Activated CD4-positive, alpha-beta T cell treated with anti-CD3 and anti-CD28 coated beads for 36 hours (primary cell): ENCODE measurements around the gene KCNAB2. TPM values are rescaled to one million over a fixed set of nuclear protein-coding genes. Genes with fewer than 3 reads are reported as not detected.
A peak's percentile ranks its signal among the peaks of the same experiment; 100 is the strongest.

Experiments
- ATAC-seq: fragments of 200-7000 bp; cut with Tn5 transposase; one replicate; pipeline ENCODE4 v1.10.0; 2021; ENCODE audit warnings: mild to moderate bottlenecking, moderate library complexity
- CTCF ChIA-PET: fragments of 350-600 bp; sonication (Branson Sonifier 250); formaldehyde crosslinking; loops from one replicate; lab custom pipeline; 2021; ENCODE audit warnings: antibody characterized with exemption; lab: Charles Lee
- POLR2A ChIA-PET: fragments of 350-600 bp; sonication (Branson Sonifier 250); formaldehyde crosslinking; loops from one replicate; lab custom pipeline; 2021; ENCODE audit warnings: antibody characterized with exemption, inconsistent platforms; lab: Charles Lee
- DNase-seq: peaks from one replicate; pipeline ENCODE4 v3.0.0-alpha.2; 2020
- H3K27ac Mint-ChIP-seq: one replicate; pipeline ENCODE4 v1.8.0; 2021; ENCODE audit warnings: mixed read lengths
- H3K27me3 Mint-ChIP-seq: one replicate; pipeline ENCODE4 v1.8.0; 2021; ENCODE audit warnings: mixed read lengths
- H3K36me3 Mint-ChIP-seq: one replicate; pipeline ENCODE4 v1.8.0; 2021; ENCODE audit warnings: low read depth, mixed read lengths
- H3K4me1 Mint-ChIP-seq: one replicate; pipeline ENCODE4 v1.8.0; 2021; ENCODE audit warnings: mixed read lengths
- H3K4me3 Mint-ChIP-seq: one replicate; pipeline ENCODE4 v1.8.0; 2021; ENCODE audit warnings: mild to moderate bottlenecking, moderate library complexity, mixed read lengths
- H3K9me3 Mint-ChIP-seq: one replicate; pipeline ENCODE4 v1.8.0; 2021; ENCODE audit warnings: low read depth, mixed read lengths
- intact Hi-C, 2 experiments: fragments of 100-400 bp; cut with DNase I in 1 of 2; cut with micrococcal nuclease in 1 of 2; formaldehyde crosslinking; loops; one replicate each; pipeline versions ENCODE4 v1.14.2 to v1.15.1; 2022 to 2024; cut with DNase I, micrococcal nuclease
- total RNA-seq, 2 experiments: library from RNA; stranded (reverse); gene quantifications; one replicate each; pipeline ENCODE4 v1.2.3, GENCODE V29; 2021

The KCNAB2 gene
- total RNA-seq, 2 experiments from 2014 or later: 231 to 258 TPM

DNA sequence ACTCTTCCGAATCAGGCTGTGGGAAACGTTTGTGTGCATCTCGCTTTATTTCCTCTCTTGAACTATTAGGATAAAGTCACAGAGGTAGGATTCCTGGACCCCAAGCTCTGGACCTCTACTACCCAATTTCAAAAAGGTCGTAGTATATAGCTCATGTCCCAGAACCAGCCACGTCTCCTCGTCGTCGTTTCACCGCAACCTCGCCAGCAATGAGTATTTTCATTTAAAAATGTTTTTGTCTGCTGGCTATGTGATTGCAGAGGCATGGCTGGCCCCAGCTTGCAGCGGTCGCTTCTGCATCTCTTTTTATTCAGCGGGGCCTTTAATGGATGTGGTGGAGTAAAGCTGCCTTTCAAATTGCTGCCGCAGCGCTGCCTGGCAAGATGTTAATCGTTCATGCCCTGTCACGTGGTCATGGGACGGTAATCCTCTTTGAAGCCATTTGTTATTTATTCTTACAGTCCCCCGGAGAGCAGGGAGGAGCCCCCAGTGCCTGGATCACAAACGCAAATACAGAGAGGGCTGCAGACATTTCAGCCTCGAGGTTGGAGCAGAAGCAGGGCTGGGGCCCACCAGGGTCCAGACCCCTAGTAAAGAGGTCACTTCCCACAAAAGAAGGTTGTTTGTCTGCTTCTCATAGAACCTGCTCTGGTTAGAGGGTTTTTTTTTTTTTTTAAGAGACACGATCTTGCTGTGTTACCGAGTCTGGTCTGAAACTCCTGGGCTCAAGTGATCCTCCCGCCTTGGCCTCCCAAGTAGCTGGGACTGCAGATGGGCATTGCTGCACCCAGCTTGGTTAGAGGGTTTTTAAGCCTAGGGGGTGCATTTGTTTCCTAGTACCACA, 41.9 kb upstream of the KCNAB2 start:
- H3K36me3 Mint-ChIP-seq: no peaks in the 10 kb centered on the region
- intact Hi-C loops: no loop called here
- no peaks in the 10 kb centered on the region for H3K9me3 Mint-ChIP-seq
- no peak overlapping the region for H3K4me3 Mint-ChIP-seq
- no peaks in the 10 kb centered on the region for H3K27me3 Mint-ChIP-seq
- ChIA-PET POLR2A (no interaction called here), CTCF (interaction anchor here (0.8 to 1.0 kb wide), 2 partner anchors 10 to 24 kb away, joined by 3 to 4 read pairs; no protein-coding TSS in a partner anchor)
- no peak for DNase-seq
- no peak for ATAC-seq
- H3K27ac Mint-ChIP-seq: no peak overlapping the region
- H3K4me1 Mint-ChIP-seq: peaks cover 11% of the 10 kb centered on the region

DNA sequence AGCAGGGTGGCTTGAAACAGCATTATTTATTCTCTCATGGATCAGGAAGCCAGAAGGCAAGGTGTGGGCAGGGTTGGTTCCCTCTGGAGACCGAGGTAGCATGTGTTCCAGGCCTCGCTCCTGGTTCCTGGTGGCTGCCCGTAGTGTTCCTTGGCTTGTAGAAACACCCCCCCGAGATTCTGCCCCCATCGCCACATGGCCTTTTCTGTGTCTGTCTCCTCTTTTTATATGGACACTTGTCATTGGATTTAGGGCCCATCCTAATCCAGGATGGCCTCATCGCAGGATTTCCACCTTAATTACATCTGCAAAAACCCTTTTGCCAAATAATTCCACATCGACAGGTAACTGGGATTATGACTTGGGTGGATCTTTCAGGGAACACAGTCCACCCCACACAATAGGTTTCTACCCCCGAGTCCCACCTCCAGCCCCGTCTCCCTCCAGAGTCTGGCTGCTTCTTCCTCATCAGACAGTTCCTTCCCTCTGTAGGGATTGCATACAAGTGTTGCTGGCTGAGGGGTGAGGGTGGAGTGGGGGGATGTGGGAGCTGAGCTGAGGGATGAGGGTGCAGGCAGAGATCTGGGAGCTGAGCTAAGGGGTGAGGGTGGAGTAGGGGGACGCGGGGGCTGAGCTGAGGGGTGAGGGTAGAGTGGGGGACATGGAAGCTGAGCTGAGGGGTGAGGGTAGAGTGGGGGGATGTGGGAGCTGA, 41.1 kb upstream of the KCNAB2 start:
- no peak for ATAC-seq
- CTCF ChIA-PET: no interaction called here
- DNase-seq: no peak
- no peaks in the 10 kb centered on the region for H3K9me3 Mint-ChIP-seq
- H3K4me3 Mint-ChIP-seq: no peak overlapping the region
- H3K27me3 Mint-ChIP-seq: no peaks in the 10 kb centered on the region
- peaks cover 11% of the 10 kb centered on the region for H3K4me1 Mint-ChIP-seq
- POLR2A ChIA-PET: no interaction called here
- intact Hi-C loops: no loop called here
- H3K27ac Mint-ChIP-seq: no peak overlapping the region
- peaks cover 1% of the 10 kb centered on the region for H3K36me3 Mint-ChIP-seq

DNA sequence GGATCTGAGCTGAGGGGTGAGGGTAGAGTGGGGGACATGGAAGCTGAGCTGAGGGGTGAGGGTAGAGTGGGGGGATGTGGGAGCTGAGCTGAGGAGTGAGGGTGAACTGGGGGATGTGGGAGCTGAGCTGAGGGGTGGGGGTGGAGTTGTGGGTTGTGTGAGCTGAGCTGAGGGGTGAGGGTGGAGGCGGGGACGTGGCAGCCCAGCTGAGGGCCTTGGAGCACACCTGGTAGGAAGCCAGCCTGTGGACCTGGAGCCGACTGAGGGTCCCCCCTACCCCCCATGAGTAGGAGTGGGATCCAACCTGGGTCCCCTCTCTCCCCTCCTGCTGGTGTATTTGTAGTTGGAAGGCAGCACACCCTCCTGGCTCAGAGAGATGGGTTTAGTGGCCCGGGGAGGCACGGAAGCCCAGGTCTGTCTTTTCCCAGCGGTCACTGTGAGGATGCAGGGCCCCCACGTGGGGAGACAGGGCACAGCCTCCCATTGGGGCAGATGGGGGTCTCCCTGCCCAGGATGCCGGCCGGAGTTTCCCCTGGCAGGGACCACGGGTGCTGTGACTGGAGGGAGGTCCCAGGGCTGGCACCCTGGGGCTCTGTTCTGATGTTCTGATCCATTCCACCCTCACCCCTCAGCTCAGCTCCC, 40.3 kb upstream of the KCNAB2 start:
- POLR2A ChIA-PET: no interaction called here
- no peaks in the 10 kb centered on the region for H3K27me3 Mint-ChIP-seq
- H3K9me3 Mint-ChIP-seq: no peaks in the 10 kb centered on the region
- DNase-seq: no peak
- no peak overlapping the region for H3K27ac Mint-ChIP-seq
- no peak for ATAC-seq
- H3K4me1 Mint-ChIP-seq: peaks cover 11% of the 10 kb centered on the region
- intact Hi-C loops: no loop called here
- H3K4me3 Mint-ChIP-seq: no peak overlapping the region
- peaks cover 3% of the 10 kb centered on the region for H3K36me3 Mint-ChIP-seq
- CTCF ChIA-PET: no interaction called here

DNA sequence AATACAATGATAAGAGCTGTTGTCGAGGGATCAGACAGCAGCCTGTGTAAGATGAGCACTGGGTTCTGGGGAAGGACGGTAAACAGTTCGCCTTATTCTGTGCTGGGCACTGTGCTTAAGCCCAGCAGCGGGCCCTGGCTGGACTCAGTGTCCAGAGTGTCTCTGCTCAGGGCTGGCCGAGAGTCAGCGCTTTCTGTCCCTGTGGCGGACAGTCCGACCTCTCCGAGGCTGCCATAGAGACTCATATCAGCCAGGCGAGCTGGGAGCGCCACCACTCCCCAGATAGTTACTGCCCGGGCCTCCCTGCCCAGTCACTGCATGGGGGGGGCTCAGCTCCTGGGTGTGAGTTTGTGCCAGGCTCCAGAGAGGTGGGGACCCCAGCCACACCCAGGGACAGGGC, 38.8 kb upstream of the KCNAB2 start:
- intact Hi-C loops: loop anchor here in 1 of 2 experiments (1.0 kb wide), 2 partner anchors 15 to 19 kb away; partner anchors contain the start of gene NPHP4
- Mint-ChIP-seq H3K4me1 (peaks cover 14% of the 10 kb centered on the region), H3K4me3 (no peak overlapping the region), H3K36me3 (peaks cover 3% of the 10 kb centered on the region), H3K9me3 (no peaks in the 10 kb centered on the region), H3K27ac (no peak overlapping the region), H3K27me3 (no peaks in the 10 kb centered on the region)
- DNase-seq (no peak), ATAC-seq (no peak)
- POLR2A ChIA-PET: no interaction called here
- CTCF ChIA-PET: no interaction called here

DNA sequence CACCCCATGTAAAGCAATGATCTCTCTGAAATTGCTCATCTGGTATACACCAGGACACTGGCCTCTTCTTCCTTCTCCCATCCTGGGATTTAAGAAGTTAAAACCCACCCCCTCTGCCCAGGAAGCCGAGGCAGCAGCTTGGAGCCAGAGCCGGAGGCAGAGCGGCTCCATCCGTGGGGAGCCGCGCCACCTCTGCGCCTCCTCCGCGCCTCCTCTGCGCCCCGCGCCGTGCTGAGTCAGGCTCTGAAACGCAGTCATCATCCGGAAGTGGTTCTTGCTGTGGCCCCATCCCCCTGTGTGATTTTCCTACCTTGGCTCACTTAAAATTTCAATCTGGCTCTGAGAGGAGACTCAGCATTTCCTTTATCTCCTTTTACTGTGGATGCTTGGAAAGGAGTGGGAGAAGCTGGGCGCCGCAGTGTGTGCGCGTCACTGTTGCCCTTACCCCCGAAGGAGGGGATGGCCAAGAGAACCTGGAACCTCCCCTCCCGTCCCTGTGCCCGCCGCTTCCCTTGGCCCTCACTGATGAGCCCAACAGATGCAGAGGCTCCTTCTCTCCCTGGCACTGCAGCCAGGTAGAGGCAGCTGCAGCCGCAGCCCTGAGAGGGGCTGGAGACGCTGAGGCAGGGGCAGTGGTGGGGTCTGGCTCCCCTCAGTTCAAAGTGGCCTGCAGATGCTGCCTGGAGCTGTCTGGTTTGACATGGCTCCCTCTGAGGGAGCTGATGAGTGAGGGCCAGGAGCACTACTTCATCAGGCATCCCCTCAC, 38.2 kb upstream of the KCNAB2 start:
- ChIA-PET CTCF (no interaction called here), POLR2A (no interaction called here)
- Mint-ChIP-seq H3K4me1 (peaks cover 14% of the 10 kb centered on the region), H3K27ac (peak overlapping the region; percentile 13), H3K36me3 (peaks cover 3% of the 10 kb centered on the region), H3K27me3 (no peaks in the 10 kb centered on the region), H3K4me3 (no peak overlapping the region), H3K9me3 (no peaks in the 10 kb centered on the region)
- DNase-seq (peak; percentile 67), ATAC-seq (peak; percentile 91)
- intact Hi-C loops: loop anchor here in 1 of 2 experiments (1.0 kb wide), 2 partner anchors 15 to 19 kb away; partner anchors contain the start of gene NPHP4

DNA sequence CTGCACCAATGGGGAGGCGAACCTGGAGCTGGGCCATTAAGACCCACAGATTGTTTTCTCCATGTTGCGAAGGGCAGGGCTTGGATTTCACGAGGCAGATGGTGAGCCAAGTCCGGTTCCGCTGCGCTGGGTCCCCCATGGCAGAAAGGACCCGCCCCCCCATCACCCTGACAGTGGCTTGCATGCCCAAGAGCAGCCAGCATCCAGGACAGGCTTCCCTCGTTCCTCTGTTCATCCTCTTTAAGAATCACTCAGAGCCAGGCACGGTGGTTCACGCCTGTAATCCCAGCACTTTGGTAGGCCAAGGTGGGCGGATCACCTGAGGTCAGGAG, 37.6 kb upstream of the KCNAB2 start:
- no peak overlapping the region for H3K27ac Mint-ChIP-seq
- ATAC-seq (no peak), DNase-seq (no peak)
- POLR2A ChIA-PET: no interaction called here
- peaks cover 14% of the 10 kb centered on the region for H3K4me1 Mint-ChIP-seq
- intact Hi-C loops: no loop called here
- H3K9me3 Mint-ChIP-seq: no peaks in the 10 kb centered on the region
- H3K27me3 Mint-ChIP-seq: no peaks in the 10 kb centered on the region
- peaks cover 3% of the 10 kb centered on the region for H3K36me3 Mint-ChIP-seq
- no peak overlapping the region for H3K4me3 Mint-ChIP-seq
- CTCF ChIA-PET: no interaction called here

DNA sequence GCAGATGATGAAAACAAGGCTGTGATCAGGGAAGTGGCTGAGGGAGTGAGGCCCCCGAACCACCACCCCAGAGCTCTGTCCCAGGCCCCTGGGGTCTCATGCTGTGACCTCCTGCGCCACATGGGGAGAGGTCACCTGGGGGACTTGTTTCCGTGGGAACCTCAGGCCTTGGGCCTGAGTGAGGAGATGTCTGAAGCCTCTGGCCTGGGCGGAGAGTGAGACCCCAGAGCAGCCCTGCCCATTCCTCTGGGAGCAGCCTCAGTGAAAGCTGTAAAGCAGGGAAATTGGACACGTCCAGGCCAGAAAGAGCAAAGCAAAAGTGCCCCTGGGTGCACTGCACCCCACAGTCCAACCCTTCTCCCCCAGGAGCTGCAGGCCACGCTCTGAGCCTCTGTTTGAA, 37.0 kb upstream of the KCNAB2 start:
- Mint-ChIP-seq H3K9me3 (no peaks in the 10 kb centered on the region), H3K36me3 (peaks cover 7% of the 10 kb centered on the region), H3K27ac (no peak overlapping the region), H3K4me3 (no peak overlapping the region), H3K27me3 (no peaks in the 10 kb centered on the region), H3K4me1 (peaks cover 14% of the 10 kb centered on the region)
- ChIA-PET CTCF (no interaction called here), POLR2A (interaction anchor here (0.6 kb wide), 2 partner anchors 18 to 19 kb away, joined by 3 read pairs; no protein-coding TSS in a partner anchor)
- intact Hi-C loops: no loop called here
- DNase-seq: no peak
- no peak for ATAC-seq

DNA sequence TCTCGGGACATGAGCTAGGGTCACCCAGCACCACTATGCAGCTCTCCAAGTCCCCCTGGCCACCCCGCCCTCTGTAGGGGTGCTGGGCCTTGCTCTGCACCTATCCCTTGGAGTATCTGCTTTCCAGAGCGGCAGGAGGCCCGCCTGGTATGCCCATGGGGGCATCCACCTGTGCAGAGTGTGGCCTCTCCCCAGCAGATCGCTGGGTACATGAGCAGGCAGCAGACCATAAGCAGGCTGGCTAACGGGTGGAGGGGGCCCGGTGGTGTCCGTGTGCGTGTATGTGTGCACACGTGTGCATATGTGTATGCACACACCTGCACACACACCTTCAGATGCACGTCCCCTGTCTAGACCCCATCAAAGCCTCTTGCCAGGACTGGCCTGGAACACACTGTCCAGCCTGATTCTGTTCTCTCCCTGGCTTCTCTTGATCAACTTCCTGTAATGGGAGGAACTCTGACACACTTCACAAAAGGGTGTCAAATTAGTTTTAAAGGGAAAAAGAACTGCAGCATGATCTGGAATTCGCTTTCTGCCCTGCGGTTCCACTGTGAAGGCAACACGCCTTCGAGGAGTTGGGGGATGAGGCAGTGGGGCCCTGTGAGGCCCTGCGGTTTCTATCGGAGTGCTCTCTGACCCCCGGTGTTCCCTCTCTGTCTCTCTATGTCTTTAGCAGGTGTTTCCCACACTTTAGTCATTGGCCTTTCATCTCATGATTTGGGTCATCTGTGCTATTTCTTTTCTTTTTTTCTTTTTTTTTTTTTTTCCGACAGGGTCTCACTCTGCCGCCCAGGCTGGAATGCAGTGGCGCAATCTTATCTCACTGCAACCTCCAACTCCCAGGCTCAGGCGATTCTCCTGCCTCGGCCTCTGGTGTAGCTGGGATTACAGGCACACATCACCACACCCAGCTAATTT, 36.3 kb upstream of the KCNAB2 start:
- Mint-ChIP-seq H3K27me3 (no peaks in the 10 kb centered on the region), H3K27ac (no peak overlapping the region), H3K9me3 (no peaks in the 10 kb centered on the region), H3K4me1 (peaks cover 14% of the 10 kb centered on the region), H3K4me3 (no peak overlapping the region), H3K36me3 (peaks cover 8% of the 10 kb centered on the region)
- intact Hi-C loops: no loop called here
- ChIA-PET POLR2A (interaction anchor here (0.6 kb wide), 2 partner anchors 17 to 19 kb away, joined by 3 read pairs; no protein-coding TSS in a partner anchor), CTCF (no interaction called here)
- DNase-seq (no peak), ATAC-seq (no peak)

DNA sequence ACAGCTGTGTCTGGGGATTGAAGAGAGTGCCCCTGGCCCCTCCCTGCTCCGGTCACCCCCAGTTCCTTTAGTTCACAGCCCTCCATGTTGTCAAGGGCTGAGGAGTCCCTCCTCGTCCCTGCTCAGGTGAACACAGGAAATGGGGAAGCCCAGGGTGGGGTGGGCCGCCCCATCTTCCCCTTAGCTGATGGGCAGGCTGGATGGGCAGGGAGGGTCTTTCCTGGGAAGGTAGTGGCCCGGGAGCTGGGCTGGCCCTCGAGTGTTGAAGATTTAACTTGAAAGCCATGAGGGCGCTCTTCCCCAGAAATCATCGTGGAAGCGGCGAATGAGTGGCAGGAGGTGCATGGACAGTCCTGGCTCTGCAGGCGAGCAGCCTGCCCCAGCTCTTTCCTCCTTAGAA, 35.1 kb upstream of the KCNAB2 start:
- Mint-ChIP-seq H3K4me3 (no peak overlapping the region), H3K27ac (no peak overlapping the region), H3K36me3 (peaks cover 10% of the 10 kb centered on the region), H3K9me3 (no peaks in the 10 kb centered on the region), H3K27me3 (no peaks in the 10 kb centered on the region), H3K4me1 (peaks cover 14% of the 10 kb centered on the region)
- no peak for ATAC-seq
- DNase-seq: no peak
- CTCF ChIA-PET: interaction anchor here (0.7 kb wide), 1 partner anchor 15 kb away, joined by 3 read pairs; no protein-coding TSS in a partner anchor
- POLR2A ChIA-PET: no interaction called here
- intact Hi-C loops: no loop called here

DNA sequence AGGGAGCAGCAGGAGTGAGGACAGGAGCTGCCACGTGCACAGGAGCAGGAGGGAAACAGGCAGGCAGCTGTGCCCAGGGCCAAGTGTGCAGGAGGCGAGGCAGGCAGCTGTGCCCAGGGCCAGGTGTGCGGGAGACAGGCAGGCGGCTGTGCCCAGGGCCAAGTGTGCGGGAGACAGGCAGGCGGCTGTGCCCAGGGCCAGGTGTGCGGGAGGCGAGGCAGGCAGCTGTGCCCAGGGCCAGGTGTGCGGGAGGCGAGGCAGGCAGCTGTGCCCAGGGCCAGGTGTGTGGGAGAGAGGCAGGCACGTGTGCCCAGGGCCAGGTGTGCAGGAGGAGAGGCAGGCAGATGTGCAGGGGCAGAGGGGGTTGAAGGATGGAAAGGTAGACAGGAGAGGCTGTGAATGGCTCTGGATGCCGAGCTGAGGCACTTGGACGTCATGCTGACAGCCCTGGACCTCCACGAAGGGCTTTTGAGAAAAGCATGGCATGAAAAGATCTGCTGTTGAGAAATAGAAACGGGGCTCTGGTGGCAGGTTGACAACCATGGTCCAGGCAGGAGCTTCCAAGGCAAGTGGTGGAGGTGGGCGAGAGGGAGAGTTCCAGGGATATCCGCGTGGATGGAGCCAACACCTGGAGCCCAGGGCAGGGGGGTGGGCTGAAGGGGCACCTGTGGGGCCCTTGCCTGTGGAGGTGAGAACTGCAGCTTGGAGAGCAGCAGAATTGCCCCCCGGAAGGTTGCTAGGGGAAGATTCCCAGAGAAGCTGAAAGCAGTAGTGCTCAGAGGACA, 34.3 kb upstream of the KCNAB2 start:
- intact Hi-C loops: no loop called here
- DNase-seq: no peak

More for the DNA sequence above, 34.3 kb upstream of the KCNAB2 start:
- no peaks in the 10 kb centered on the region for H3K9me3 Mint-ChIP-seq
- H3K36me3 Mint-ChIP-seq: peaks cover 10% of the 10 kb centered on the region
- ChIA-PET CTCF (no interaction called here), POLR2A (no interaction called here)
- H3K4me1 Mint-ChIP-seq: peaks cover 14% of the 10 kb centered on the region
- no peak for ATAC-seq
- no peaks in the 10 kb centered on the region for H3K27me3 Mint-ChIP-seq
- no peak overlapping the region for H3K4me3 Mint-ChIP-seq
- H3K27ac Mint-ChIP-seq: no peak overlapping the region
